Inflammatory macrophage treated with lipopolysaccharide for 1 hour (primary cell): ENCODE measurements around the gene RBM4.
"Not testable (repeated sequence)": the region's sequence is repeated elsewhere in the genome, so short reads cannot be mapped to it uniquely, and the experiment has no call there.

Experiments used
- DNase-seq, 2 donors: peaks; one replicate each; pipeline ENCODE4 v3.0.0-alpha.2; 2020 to 2022

RBM4 gene

DNA sequence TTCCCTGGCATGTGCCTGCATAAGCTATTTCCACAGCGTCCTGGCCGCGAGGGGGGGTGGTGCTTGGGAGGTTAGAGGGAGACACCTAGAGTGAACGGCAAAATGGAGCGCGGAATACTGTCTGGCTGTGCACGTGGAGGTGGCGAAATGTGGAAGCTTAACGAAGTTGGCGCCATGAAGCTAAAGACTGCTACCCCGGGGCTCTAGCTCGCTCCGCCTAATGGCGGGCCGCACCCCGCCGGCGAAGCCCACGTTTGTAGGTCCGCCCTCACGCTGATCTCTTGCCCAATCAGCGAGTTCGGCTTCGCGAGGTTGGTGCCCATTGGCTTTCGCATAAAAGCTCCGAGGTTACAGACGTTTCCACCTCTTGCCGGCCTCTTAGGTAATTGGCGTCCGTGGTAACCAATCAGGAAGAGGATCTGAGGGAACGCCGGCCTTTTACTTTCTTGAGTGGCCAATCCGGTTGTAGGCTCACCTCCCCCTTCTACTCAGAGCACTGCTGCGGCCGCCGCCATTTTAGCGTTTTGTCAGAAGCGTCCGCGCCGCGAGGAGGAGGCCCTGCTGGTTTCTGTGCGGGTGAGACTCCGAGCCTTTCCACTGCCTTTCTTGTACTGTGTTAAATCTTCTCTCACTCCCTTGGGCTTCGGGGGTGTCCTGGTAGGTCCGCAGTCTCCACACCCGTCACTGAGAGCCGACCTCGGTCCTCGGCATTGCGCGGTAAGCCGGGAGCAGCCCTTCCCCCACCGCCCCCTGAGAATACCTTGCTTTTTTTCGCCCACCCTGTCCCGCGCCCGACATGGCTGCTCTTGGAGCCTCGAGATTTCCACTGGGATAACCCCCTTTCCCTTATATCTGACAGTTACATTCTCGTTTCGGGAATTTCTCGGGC is at the start of gene RBM4:
Gene RBM4 (plus strand): TSS at position 527 of the 889 bp plus-strand sequence. CDS start 1,009 bp downstream, outside the sequence.
- DNase-seq: peak; percentile 100

DNA sequence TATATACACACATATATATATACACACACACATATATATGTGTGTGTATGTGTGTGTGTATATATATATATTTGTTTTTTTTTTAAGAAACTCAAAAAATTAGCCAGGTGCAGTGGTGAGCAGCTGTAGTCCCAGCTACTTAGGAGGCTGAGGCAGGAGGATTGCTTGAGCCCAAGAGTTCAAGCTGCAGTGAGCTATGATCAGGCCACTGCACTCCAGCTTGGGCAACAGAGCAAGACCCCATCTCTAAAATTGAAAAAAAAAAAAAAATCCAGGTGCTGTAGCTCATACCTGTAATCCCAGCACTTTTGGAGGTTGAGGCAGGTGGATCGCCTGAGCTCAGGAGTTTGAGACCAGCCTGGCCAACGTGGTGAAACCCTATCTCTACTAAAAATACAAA is 49.2 kb upstream of the RBM4 start:
- not testable (repeated sequence) for DNase-seq

DNA sequence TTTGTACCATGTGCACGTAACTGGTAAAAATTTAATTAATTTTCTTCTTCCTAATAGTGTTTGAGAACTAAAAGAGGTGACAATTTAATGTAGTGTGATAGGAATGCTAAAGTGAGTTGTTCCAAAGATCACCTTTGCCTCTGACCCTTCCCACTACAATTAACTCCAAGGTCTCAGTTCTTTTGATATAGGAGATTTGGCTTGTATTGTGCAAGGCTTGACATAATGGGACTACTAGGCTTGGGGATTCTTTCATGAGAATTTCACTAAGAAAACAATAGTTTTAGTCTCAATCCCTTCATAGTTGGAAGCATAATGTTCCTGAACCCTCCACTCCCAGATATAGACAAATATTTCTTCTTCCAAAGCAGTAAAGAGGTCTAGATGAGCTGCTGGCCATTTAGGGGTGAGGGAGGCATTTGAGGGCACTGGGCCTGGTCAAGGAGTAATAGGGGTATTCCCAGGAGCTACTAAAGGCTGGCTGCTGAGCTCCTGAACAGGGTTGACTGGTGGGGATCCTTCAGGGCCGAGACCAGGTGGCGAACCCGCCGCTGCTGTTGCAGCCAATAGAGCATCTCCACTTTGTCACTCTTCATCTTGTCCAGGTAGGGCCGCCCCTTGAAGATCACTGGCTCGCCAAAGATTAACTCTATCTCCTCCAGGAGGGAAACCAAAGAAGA is 48.4 kb upstream of the RBM4 start:
- no peak for DNase-seq

DNA sequence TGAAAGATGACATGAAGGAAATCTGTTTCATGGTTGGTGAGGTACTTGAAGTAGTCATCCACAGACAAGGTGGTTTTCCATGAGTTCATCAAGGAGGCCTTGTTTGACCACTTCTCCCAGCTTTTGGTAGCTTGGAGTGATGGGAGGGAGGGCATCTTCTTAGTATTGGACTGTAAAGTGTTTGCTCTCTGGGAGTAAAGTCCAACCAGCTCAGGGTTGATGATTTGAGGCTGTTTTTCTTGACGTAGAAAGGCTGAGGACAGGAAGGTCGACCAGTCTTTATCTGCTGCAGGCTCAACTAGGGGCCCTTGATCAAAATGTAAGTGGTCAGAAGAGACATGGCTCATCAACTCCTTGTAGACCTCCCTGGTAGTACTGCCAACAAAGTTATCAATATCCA is 47.3 kb upstream of the RBM4 start:
- no peak for DNase-seq

GRCh38 chr11:66592457-66593302 is 45.8 kb upstream of the RBM4 start, which contains the start of the genes CCDC87 and CCS:
Gene CCDC87, minus strand, starts transcription at chr11:66593063. Its CDS starts 48 bp downstream, at chr11:66593015.
Gene CCS, plus strand, starts transcription at chr11:66593185. Its CDS starts 77 bp downstream, at chr11:66593262.
- peak; percentile 94 to 98 for DNase-seq

DNA sequence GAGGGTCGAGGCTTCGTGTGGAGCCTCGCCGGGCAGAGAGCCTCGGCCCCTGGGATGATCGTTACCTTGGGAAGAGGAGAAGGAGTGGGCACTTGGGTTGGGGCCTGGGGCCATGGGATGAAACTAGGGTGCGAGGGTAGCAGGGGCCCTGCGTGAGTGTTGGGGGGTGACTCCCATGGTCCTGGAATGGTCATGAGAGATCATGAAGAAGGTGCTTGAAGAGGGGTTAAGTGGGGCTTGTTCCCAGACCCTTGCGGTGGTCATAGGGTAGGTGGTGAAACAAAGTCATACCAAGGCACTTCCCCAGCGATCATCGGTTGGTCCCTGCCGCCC is 45.2 kb upstream of the RBM4 start:
- no peak for DNase-seq

DNA sequence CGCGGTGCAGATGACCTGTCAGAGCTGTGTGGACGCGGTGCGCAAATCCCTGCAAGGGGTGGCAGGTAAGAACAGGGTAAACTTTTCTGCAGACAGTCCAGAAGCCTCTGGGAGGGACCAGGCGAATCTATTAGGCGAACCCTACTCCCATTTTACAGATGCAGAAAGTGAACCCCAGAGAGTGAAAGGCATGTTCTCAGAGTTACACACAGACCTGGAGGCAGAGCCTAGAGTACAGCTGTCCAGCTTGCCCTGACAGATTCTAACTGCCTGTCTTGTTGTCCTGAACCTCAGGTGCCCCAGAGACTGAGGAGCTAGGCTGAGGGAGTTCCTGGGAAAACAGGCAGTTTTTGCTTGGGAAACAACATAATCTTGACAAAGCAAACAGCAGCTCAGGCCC is 44.9 kb upstream of the RBM4 start:
- no peak for DNase-seq

- no peak for DNase-seq
Observed at GRCh38 chr11:66595245-66595904, 43.1 kb upstream of the RBM4 start.

GRCh38 chr11:66598993-66599392 is 39.5 kb upstream of the RBM4 start:
- no peak for DNase-seq

DNA sequence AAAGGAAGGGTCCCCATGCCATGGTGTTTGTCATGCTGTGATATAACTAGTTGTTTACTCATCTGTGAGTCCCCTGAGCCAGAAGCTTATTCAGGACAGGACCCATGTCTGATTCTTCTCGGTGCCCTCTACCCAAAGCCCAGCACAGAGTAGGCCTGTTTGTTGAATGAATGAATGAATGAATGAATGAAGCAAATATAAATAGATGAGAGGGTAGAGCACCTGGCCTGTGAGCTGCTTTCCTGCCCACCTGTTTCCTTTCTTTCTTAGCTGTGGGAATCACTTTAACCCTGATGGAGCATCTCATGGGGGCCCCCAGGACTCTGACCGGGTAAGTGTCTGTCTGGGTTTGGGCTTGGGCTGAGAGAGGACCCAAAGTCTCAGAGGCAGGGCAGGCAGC is 38.3 kb upstream of the RBM4 start:
- DNase-seq: no peak

GRCh38 chr11:66600631-66601233 is 37.8 kb upstream of the RBM4 start:
- DNase-seq: peak; percentile 32 to 64

DNA sequence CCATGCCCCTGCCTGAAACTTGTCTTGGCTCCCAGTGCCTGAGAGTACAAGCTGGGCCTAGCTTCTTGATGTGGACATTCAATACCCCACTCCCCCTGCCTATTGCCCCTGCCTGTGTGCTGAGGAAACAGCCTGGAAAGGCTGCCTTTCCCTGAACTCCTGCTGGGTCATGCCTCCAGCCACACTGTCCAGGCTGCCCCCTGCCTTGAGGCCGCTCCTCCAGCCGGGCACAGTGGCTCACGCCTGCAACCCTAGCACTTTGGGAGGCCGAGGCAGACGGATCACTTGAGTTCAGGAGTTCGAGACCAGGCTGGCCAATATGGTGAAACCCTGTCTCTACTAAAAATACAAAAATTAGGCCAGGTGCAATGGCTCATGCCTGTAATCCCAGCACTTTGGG is 35.4 kb upstream of the RBM4 start:
- DNase-seq: no peak

- DNase-seq: no peak
Observed at GRCh38 chr11:66604155-66604554, 34.3 kb upstream of the RBM4 start.

DNA sequence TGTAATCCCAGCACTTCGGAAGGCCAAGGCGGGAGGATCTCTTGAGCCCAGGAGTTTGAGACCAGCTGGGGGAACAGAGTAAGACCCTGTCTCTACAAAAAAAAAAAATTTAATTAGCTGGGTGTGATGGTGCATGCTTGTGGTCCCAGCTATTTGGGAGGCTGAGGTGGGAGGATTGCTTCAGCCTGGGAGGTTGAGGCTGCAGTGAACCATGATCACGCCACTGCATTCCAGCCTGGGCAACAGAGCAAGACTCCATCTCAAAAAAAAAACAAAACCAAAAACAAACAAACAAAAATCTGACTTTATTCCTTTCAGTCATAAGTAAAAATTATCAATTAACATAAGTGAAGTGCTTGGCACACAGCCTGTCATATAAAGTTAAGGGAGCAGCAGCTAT is 31.9 kb upstream of the RBM4 start:
- not testable (repeated sequence) for DNase-seq

DNA sequence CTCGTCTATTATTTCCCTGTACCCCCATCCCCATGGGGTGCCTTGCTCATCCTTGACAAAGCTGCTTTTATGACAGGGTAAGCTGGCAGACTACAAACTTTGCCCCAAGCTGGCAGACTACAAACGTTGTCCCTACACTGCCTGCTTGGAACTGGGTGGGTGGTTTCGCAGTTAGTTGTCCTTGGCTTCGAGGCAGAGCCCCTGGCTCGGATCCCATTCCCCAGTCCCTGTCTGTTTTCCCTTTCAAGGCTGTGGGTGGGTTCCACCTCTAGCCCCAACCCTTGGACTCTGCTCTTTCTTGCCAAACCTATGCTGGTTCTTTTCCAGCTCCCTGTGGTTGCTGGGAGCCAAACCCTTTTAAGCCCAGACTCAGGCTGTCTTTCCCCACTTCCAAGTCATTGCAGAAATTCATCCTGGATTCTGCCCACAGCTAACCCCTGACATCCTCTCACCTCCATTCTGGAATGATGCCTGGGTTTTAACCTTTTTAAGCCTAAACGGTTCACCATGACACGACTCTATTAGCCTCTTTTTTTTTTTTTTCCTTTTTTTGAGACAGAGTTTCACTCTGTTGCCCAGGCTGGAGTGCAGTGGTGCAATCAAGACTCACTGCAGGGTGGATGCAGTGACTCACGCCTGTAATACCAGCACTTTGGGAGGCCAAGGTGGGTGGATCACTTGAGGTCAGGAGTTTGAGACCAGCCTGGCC is 31.2 kb upstream of the RBM4 start:
- peak; percentile 24 to 51 for DNase-seq

GRCh38 chr11:66609721-66610617 is 28.5 kb upstream of the RBM4 start:
- DNase-seq: peak in 1 of 2 donors; percentile 47

DNA sequence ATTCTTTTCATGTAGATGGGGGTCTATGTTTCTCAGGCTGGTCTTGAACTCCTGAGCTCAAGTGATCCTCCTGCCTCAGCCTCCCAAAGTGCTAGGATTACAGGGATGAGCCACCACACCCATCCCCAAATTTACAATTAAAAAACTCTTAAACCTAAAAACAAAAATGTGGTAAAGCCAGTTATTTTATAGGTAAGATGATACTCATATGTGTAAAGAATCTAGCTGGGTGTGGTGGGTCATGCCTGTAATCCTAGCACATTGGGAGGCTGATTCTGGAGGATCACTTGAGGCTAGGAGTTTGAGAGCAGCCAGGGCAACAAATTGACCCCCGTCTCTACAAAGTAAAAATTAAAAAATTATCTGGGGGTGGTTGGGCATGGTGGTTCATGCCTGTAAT is 26.0 kb upstream of the RBM4 start:
- no peak for DNase-seq

- DNase-seq: no peak
Observed at GRCh38 chr11:66614073-66614472, 24.4 kb upstream of the RBM4 start.

GRCh38 chr11:66616379-66617154 is 21.9 kb upstream of the RBM4 start, which contains the start of gene RBM14:
Gene RBM14, plus strand, starts transcription at chr11:66616630. Its CDS starts 91 bp downstream, at chr11:66616721.
- peak; percentile 99 for DNase-seq
